ENCODE measurements around the gene GABBR2. TPM values are rescaled to one million over a fixed set of nuclear protein-coding genes. Genes with fewer than 3 reads are reported as not detected.

The GABBR2 gene
- polyA plus RNA-seq, 1 of the 3 experiments (the other 2 are of a cell fraction): not detected

DNA sequence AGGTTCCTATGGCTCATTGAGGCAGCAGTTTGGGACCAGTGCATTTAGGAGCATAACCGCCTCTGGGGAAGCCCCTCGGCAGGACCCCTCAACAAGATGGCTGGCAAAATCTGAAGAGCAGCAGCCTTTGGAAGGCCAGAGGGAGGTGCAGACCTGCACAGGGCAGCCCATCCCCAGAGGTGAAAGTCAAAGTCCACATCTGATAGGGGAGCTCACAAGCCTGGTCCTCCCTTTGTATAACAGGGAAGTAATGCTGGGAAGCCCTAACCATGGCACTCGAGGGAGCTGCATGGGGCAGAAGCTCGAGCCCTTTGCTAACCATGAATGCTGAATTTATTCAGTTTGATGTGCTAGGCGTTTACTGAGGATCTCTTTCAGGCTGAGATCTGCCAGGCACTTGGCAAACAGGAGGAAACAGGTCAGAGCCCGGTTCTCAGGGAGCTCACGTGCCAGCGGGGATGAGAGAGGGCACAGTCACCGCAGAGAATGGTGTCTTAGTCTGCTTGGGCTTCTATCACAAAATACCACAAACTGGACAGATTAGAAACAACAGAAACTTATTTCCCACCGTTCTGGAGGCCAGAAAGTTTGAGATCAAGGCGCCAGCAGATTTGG lies 114.1 kb downstream of the GABBR2 start:
- Histone ChIP-seq H2AFZ (ENCODE audit: low read depth) (no peak overlapping the region), H3K4me3 (ENCODE audit: low read depth in 2 of 2, low read length in 1 of 2) (no peak overlapping the region), H3K9ac (no peak overlapping the region), H3K4me2 (no peak overlapping the region), H3K79me2 (ENCODE audit: insufficient read depth) (no peaks in the 10 kb centered on the region), H3K9me2 (no peaks in the 10 kb centered on the region), H4K20me1 (ENCODE audit: insufficient read depth) (no peaks in the 10 kb centered on the region), H3K4me1 (ENCODE audit: control insufficient read depth in 1 of 2, insufficient read depth in 2 of 2, low read depth in 1 of 2, low read length in 1 of 2) (no peaks in the 10 kb centered on the region), H3K27ac (ENCODE audit: low read depth in 2 of 2, low read length in 1 of 2) (no peak overlapping the region), H3K27me3 (ENCODE audit: insufficient read depth) (no peaks in the 10 kb centered on the region; the same call in 1 of the 2 replicates), H3K36me3 (replicated peaks in 1 of 2; ENCODE audit: control insufficient read depth in 1 of 2, insufficient read depth in 2 of 2, low read length in 1 of 2) (no peaks in the 10 kb centered on the region), H3K9me3 (no peaks in the 10 kb centered on the region), H3F3A (replicated peaks; ENCODE audit: insufficient read depth) (no peaks in the 10 kb centered on the region)
- WGBS (ENCODE audit: low lambda C conversion rate): 41% methylated on average over 9 of the region's 11 CpGs
- CTCF ChIA-PET: no interaction called here
- no peak for TF ChIP-seq MEF2A (IDR thresholded peaks at IDR 0.05; ENCODE audit: borderline replicate concordance, low read depth)
- no peak for TF ChIP-seq MXI1 (IDR thresholded peaks at IDR 0.05; ENCODE audit: low read depth, low read length)
- TF ChIP-seq JUND (IDR thresholded peaks at IDR 0.05): no peak
- no peak for TF ChIP-seq EZH2phosphoT487 (IDR thresholded peaks at IDR 0.05; ENCODE audit: borderline replicate concordance, low read depth)
- TF ChIP-seq, protein P1, sequence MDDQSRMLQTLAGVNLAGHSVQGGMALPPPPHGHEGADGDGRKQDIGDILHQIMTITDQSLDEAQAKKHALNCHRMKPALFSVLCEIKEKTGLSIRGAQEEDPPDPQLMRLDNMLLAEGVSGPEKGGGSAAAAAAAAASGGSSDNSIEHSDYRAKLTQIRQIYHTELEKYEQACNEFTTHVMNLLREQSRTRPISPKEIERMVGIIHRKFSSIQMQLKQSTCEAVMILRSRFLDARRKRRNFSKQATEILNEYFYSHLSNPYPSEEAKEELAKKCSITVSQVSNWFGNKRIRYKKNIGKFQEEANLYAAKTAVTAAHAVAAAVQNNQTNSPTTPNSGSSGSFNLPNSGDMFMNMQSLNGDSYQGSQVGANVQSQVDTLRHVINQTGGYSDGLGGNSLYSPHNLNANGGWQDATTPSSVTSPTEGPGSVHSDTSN (IDR thresholded peaks at IDR 0.05): no peak
- TF ChIP-seq FOXM1 (IDR thresholded peaks at IDR 0.05; ENCODE audit: low read depth): no peak
- TF ChIP-seq YY1 (IDR thresholded peaks at IDR 0.05; ENCODE audit: low read depth): no peak
- TF ChIP-seq CHD2 (IDR thresholded peaks at IDR 0.05; ENCODE audit: low read length, partially characterized antibody): no peak
- no peak for TF ChIP-seq SIN3A (IDR thresholded peaks at IDR 0.05; ENCODE audit: borderline replicate concordance, low read depth, low read length)
- TF ChIP-seq FOXJ3 (CRISPR knock-in tag; IDR thresholded peaks at IDR 0.05): no peak
- TF ChIP-seq, protein P2, sequence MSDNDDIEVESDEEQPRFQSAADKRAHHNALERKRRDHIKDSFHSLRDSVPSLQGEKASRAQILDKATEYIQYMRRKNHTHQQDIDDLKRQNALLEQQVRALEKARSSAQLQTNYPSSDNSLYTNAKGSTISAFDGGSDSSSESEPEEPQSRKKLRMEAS (IDR thresholded peaks at IDR 0.05; ENCODE audit: low read depth): no peak
- TF ChIP-seq, protein P3, sequence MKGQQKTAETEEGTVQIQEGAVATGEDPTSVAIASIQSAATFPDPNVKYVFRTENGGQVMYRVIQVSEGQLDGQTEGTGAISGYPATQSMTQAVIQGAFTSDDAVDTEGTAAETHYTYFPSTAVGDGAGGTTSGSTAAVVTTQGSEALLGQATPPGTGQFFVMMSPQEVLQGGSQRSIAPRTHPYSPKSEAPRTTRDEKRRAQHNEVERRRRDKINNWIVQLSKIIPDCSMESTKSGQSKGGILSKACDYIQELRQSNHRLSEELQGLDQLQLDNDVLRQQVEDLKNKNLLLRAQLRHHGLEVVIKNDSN (IDR thresholded peaks at IDR 0.05; ENCODE audit: borderline replicate concordance, low read depth): no peak
- TF ChIP-seq RFX5 (IDR thresholded peaks at IDR 0.05; ENCODE audit: low read length): no peak
- TF ChIP-seq, protein P4, sequence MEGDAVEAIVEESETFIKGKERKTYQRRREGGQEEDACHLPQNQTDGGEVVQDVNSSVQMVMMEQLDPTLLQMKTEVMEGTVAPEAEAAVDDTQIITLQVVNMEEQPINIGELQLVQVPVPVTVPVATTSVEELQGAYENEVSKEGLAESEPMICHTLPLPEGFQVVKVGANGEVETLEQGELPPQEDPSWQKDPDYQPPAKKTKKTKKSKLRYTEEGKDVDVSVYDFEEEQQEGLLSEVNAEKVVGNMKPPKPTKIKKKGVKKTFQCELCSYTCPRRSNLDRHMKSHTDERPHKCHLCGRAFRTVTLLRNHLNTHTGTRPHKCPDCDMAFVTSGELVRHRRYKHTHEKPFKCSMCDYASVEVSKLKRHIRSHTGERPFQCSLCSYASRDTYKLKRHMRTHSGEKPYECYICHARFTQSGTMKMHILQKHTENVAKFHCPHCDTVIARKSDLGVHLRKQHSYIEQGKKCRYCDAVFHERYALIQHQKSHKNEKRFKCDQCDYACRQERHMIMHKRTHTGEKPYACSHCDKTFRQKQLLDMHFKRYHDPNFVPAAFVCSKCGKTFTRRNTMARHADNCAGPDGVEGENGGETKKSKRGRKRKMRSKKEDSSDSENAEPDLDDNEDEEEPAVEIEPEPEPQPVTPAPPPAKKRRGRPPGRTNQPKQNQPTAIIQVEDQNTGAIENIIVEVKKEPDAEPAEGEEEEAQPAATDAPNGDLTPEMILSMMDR (IDR thresholded peaks at IDR 0.05): no peak
- no peak for TF ChIP-seq GATA2 (CRISPR knock-in tag; IDR thresholded peaks at IDR 0.05)
- no peak for TF ChIP-seq RAD21 (IDR thresholded peaks at IDR 0.05; ENCODE audit: low read length)
- TF ChIP-seq TEAD4 (IDR thresholded peaks at IDR 0.05; ENCODE audit: borderline replicate concordance, insufficient read depth): no peak
- TF ChIP-seq TAF1 (IDR thresholded peaks at IDR 0.05; ENCODE audit: borderline replicate concordance, low read depth, low read length): no peak
- TF ChIP-seq, protein P5, sequence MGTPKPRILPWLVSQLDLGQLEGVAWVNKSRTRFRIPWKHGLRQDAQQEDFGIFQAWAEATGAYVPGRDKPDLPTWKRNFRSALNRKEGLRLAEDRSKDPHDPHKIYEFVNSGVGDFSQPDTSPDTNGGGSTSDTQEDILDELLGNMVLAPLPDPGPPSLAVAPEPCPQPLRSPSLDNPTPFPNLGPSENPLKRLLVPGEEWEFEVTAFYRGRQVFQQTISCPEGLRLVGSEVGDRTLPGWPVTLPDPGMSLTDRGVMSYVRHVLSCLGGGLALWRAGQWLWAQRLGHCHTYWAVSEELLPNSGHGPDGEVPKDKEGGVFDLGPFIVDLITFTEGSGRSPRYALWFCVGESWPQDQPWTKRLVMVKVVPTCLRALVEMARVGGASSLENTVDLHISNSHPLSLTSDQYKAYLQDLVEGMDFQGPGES (IDR thresholded peaks at IDR 0.05; ENCODE audit: low read depth, low read length): no peak
- DNase-seq: no peak
- POLR2A ChIA-PET: no interaction called here
